ENCODE measurements around the gene MRLN.

Gene MRLN

DNA sequence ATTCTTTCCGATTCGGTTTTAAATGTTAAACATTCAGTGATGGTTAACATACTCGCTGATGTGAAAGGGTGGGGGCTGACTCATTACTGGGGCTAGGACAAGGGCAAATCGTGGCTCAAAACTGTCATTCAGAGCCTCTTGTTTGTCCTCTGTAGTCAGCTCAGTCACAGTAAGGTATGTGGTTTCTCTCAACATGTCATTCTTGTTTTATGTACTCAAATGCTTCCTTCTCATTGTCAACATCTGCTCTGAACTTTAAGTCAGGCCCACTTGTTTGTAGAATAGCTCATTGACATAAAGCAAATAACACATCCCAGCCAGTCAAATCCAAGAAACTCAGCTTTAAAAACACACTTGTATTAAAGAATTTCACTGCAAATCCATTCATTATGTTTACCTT is 50.9 kb downstream of the MRLN start:
- DNase-seq: no peak

DNA sequence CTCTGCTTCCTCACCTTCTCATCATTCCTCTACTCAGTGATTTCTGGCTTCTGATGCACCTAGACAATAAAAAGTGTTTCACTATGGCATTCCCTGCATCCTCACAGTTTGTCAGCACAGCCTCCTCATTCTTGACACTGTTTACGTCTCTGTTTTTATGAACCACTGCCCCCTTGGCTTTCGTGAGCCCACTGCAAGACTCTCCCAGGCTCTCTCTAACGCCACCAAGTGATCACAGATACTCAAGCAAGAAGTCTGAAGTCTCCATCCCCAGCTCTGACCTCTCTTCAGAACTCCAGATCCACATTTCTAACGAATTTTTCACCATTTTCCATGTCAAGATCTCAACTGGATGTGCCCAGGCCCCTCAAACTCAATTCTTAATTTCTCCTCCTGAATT is 52.5 kb downstream of the MRLN start:
- DNase-seq: no peak

- no peak for DNase-seq
These were observed 54.9 kb downstream of the MRLN start for GRCh38 chr10:59698326-59698725.

GRCh38 chr10:59695637-59696036 is 57.6 kb downstream of the MRLN start:
- no peak for DNase-seq

GRCh38 chr10:59694936-59695335 is 58.3 kb downstream of the MRLN start:
- DNase-seq: no peak

- no peak for DNase-seq
These were observed 61.1 kb downstream of the MRLN start for GRCh38 chr10:59692113-59692512.

- no peak for DNase-seq
These were observed 64.3 kb downstream of the MRLN start for GRCh38 chr10:59688921-59689351.

DNA sequence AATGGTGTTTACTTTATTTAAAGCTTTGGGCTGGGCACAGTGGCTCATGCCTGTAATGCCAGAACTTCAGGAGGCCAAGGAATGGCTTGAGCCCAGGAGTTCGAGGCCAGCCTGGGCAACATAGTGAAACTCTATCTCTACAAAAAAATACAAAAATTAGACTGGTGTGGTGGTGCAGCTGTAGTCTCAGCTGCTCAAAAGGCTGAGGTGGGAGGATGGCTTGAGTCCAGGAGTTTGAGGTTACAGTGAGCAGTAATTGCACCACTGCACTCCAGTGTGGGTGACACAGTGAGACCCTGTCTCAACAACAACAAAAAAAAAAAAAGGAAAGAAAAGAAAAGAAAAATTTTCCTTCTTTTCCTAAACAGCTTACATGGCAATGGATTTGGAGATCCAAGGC is 65.6 kb downstream of the MRLN start:
- no peak for DNase-seq

Measured in activated CD4-positive, alpha-beta T cell treated with anti-CD3 and anti-CD28 coated beads for 1 hour (primary cell).